NOMO-1 treated with dmso at 0.1 percent for 144 hours (cell line): ENCODE measurements around the gene HLA-E.
"Not testable (repeated sequence)": the region's sequence is repeated elsewhere in the genome, so short reads cannot be mapped to it uniquely, and the experiment has no call there.

Experiments used
- DNase-seq: peaks from one replicate; lab custom pipeline; 2025; ENCODE audit not compliant: unreplicated experiment; lab: John Stamatoyannopoulos, UW

HLA-E gene

DNA sequence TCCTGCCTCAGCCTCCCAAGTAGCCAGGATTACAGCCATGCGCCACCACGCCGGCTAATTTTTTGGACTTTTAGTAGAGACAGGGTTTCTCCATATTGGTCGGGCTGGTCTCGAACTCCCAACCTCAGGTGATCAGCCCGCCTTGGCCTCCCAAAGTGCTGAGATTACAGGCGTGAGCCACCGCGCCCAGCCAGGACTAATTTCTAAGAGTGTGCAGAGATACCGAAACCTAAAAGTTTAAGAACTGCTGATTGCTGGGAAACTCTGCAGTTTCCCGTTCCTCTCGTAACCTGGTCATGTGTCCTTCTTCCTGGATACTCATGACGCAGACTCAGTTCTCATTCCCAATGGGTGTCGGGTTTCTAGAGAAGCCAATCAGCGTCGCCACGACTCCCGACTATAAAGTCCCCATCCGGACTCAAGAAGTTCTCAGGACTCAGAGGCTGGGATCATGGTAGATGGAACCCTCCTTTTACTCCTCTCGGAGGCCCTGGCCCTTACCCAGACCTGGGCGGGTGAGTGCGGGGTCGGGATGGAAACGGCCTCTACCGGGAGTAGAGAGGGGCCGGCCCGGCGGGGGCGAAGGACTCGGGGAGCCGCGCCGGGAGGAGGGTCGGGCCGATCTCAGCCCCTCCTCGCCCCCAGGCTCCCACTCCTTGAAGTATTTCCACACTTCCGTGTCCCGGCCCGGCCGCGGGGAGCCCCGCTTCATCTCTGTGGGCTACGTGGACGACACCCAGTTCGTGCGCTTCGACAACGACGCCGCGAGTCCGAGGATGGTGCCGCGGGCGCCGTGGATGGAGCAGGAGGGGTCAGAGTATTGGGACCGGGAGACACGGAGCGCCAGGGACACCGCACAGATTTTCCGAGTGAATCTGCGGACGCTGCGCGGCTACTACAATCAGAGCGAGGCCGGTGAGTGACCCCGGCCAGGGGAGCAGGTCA, at the start of gene HLA-E:
Gene HLA-E, plus strand, starts transcription at position 429 of the 945 bp plus-strand sequence. Its CDS starts 23 bp downstream, at position 452.
- DNase-seq, result peak; percentile 94

- no peak for DNase-seq
These were observed 48.1 kb upstream of the HLA-E start for GRCh38 chr6:30441171-30441570.

GRCh38 chr6:30443657-30444450, 45.5 kb upstream of the HLA-E start:
- no peak for DNase-seq

- DNase-seq, result no peak
These were observed 44.9 kb upstream of the HLA-E start for GRCh38 chr6:30444451-30444742.

GRCh38 chr6:30446259-30446658, 43.0 kb upstream of the HLA-E start:
- DNase-seq, result no peak

DNA sequence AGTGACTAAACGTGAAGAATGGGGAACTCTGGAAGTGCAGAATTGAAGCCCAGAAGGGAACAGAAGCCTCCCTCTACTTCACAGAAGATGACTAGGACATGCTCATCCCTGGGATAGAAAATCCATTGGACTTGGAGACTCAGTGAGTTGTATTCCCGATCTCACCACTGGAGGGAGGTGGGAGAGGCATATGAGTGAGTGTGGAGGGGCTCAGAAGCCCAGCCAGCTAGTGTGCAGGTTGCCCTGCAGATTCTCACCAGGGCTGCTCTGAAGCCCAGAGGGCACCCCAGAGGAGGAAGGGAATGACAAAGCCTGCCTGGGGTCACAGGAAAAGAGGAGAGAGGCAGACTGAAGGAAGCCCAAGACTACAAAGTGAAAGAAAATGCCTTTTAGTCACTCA, 42.1 kb upstream of the HLA-E start:
- DNase-seq, result no peak

- no peak for DNase-seq
These were observed 38.8 kb upstream of the HLA-E start for GRCh38 chr6:30450548-30450908.

DNA sequence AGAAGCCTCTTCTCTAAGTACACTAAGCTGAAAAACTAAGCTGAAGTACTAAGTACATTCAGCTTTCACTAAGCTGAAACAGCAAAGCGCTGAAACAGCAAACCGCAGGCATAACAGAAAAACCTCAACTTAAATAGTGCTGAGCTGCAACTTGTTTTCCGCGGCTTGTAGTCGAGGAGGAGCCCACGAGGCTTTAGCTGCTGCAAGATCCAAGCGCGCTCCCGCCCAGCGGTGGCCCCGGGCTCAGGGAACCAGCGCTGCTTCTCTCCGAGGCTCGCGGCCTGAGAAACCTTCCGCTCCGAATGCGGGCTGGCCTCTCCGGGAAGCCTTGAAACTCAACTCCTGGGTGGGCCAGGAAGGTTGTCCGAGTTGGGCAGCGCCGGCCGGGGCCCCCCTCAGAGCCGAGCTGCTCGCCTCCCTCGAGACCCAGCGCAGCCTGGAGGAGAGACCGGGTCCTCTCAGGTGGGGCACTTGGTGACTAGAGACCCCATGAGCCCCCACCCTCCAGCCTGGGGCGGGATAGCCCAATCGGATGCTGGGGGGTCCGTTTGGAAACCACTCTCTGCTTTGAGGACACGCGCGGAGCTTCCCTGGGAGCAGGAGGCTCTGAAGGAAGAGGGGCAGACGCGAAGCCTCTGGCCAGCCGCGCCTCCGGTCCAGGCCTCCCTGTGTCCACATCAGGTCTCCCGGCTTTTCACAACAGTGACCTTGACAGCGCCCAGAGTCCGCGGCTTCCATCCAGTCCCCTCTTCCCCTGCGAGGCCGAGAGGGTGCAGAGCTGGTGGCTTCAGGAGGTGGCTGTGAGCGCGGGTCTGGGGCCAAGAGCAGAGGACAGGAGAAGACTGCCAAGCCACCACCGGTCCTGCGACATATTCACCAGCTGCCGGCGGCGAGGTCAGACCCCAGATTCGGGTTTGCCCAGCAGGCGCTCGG, 38.1 kb upstream of the HLA-E start:
- DNase-seq, result peak; percentile 86

GRCh38 chr6:30452736-30453507, 36.4 kb upstream of the HLA-E start:
- no peak for DNase-seq

GRCh38 chr6:30453508-30454116, 35.7 kb upstream of the HLA-E start:
- DNase-seq, result peak; percentile 93

GRCh38 chr6:30459145-30459544, 30.2 kb upstream of the HLA-E start:
- DNase-seq, result no peak

GRCh38 chr6:30461055-30461454, 28.3 kb upstream of the HLA-E start:
- no peak for DNase-seq

DNA sequence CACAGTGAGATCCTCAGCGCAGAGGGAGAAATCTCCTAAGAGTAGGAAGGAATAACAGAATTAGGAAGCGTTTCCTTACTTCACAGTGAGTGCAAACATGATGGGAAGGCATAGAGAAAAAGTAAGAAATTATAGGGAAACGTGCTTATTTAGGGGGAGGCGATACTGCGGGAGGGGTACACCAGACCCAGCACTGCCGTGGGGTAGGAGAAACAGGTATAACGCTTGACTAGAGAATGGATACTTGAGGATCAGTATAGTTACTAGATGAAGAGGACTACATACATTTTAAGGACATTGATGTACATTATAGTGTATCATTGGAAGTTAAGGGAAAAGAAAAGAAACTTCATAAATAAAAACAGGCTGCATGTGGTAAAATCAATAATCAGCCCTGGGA, 26.8 kb upstream of the HLA-E start:
- DNase-seq, result no peak

- no peak for DNase-seq
These were observed 26.1 kb upstream of the HLA-E start for GRCh38 chr6:30463242-30463641.

DNA sequence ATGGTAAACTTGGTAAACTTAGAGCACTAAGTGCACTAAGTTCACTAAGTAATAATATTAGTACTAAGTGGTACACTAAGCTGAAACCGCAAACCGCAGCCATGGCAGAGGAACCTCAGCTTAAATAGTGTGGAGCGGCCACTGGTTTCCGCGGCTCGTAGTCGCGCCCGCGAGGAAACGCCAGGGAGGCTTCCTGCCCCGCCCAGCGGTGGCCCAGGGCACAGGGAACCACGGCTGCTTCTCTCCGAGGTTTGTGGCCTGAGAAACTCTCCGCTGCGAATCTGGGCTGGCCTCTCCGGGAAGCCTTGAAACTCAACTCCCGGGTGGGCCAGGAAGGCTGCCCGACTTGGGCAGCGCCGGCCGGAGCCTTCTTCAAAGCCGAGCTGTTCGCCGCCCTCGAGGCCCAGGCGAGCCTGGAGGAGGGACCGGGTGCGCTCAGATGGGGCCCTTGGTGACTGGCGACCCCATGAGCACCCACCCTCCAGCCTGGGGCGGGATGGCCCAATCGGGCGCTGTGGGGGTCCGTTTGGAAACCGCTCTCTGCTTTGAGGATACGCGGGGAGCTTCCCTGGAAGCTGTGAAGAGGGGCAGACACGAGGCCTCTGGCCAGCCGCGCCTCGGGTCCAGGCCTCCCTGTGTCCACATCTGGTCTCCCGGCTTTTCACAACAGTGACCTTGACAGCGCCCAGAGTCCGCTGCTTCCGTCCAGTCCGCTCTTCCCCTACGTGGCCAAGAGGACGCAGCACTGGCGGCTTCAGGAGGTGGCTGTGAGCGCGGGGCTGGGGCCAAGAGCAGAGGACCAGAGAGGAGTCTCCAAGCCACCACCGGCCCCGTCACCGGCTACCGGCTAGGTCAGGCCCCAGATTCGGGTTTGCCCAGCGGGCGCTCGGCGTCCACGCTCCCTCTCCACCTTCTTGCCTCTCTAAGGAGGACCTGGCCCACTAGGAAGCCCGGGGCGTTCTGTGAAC, 25.4 kb upstream of the HLA-E start:
- DNase-seq, result peak; percentile 73

DNA sequence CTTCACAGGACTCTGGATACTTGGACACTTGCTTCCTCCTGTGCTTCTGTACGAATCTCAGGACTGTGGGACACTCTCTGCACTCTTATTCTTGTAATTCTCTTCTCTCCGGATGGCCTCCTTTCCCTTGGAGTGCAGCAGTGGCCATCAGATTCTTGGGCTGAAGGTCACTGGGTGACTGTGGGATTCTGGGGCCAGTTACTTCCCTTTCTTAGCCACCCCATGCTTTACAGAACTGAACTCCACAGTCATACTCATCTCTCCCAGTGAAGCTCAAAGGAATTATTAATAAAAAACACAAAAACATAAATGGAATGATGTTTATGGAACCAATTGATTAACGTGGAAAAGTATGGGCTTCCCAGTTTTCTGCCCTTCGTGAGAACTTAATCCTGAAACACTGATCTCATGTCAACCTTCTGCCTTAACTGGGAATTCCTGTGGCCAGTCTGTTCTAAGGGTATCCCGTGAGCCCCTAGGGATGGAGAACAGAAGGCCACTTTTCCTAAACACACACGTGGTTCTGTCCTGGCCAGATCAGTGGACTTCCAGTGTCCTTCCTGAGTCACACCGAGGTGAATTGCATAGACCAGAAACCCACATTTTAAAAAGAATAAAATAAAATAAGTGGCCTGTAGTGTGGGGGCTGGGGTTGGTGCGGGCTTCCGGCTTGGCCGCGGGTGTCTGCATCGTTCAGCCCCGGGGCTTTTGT, 23.6 kb upstream of the HLA-E start:
- no peak for DNase-seq

DNA sequence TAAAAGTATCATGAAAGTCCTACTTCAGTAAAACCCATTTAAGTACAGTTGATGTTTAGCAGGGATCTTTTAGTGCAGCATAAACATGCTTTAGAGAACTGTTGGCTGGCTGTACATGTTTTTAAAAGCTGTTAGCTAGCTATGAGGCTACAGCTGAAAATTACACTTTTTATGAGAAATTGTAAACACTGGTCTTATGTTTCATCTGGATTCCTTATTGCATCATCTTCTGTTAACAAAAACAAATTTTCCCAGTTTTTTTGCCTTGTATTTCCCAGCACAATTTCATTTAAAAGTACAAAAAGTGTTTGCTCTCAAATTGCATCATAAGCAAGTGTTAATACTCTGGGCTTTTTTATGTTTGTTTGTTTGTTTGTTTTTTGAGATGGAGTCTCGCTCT, 18.3 kb upstream of the HLA-E start:
- no peak for DNase-seq

GRCh38 chr6:30475116-30475515, 14.2 kb upstream of the HLA-E start:
- not testable (repeated sequence) for DNase-seq
